ES-I3 (cell line): Measurements from ENCODE around the gene CD44.

Experiments used
- H3K36me3 ChIP-seq: 2 replicates; pipeline ENCODE4 v1.6.1; 2013; ENCODE audit warnings: mild to moderate bottlenecking, low read length, control low read depth, moderate library complexity; ENCODE audit not compliant: insufficient read depth
- H3K4me1 ChIP-seq: 2 replicates; pipeline ENCODE4 v1.6.1; 2013; ENCODE audit warnings: mild to moderate bottlenecking, control low read depth, low read length; ENCODE audit not compliant: insufficient read depth
- H3K9ac ChIP-seq: 2 replicates; pipeline ENCODE4 v1.6.1; 2013; ENCODE audit warnings: low read depth, mild to moderate bottlenecking, low read length, moderate library complexity
- H3K9me3 ChIP-seq: 2 replicates; pipeline ENCODE4 v1.6.1; 2013; ENCODE audit warnings: mild to moderate bottlenecking, low read length, moderate library complexity; ENCODE audit not compliant: control insufficient read depth, insufficient read depth

Gene CD44

GRCh38 chr11:35237860-35238715 lies 99.1 kb downstream of the CD44 start:
- no peak overlapping the region for H3K9ac ChIP-seq
- H3K9me3 ChIP-seq: peaks cover 2% of the 10 kb centered on the region; the same call in 1 of the 2 replicates
- H3K36me3 ChIP-seq: no peaks in the 10 kb centered on the region
- no peaks in the 10 kb centered on the region for H3K4me1 ChIP-seq

GRCh38 chr11:35238882-35239281 lies 99.9 kb downstream of the CD44 start:
- no peaks in the 10 kb centered on the region for H3K36me3 ChIP-seq
- no peak overlapping the region for H3K9ac ChIP-seq
- H3K4me1 ChIP-seq: no peaks in the 10 kb centered on the region
- peaks cover 2% of the 10 kb centered on the region; the same call in 1 of the 2 replicates for H3K9me3 ChIP-seq

- Histone ChIP-seq H3K9me3 (0 out of 2 replicates have a peak, but pooled peaks cover 2% of the 10 kb centered on the region), H3K9ac (no peak overlapping the region), H3K36me3 (no peaks in the 10 kb centered on the region), H3K4me1 (no peaks in the 10 kb centered on the region)
These were observed 100.6 kb downstream of the CD44 start for GRCh38 chr11:35239471-35240075.

GRCh38 chr11:35241083-35241482 lies 102.1 kb downstream of the CD44 start:
- Histone ChIP-seq H3K4me1 (no peaks in the 10 kb centered on the region), H3K36me3 (no peaks in the 10 kb centered on the region), H3K9me3 (no peaks in the 10 kb centered on the region), H3K9ac (no peak overlapping the region)

- H3K9ac ChIP-seq: no peak overlapping the region
- no peaks in the 10 kb centered on the region for H3K9me3 ChIP-seq
- no peaks in the 10 kb centered on the region for H3K4me1 ChIP-seq
- no peaks in the 10 kb centered on the region for H3K36me3 ChIP-seq
These were observed 102.6 kb downstream of the CD44 start for GRCh38 chr11:35241531-35241930.

GRCh38 chr11:35242412-35243242 lies 103.7 kb downstream of the CD44 start:
- no peaks in the 10 kb centered on the region for H3K36me3 ChIP-seq
- no peaks in the 10 kb centered on the region for H3K9me3 ChIP-seq

GRCh38 chr11:35243774-35244173 lies 104.8 kb downstream of the CD44 start:
- no peaks in the 10 kb centered on the region for H3K4me1 ChIP-seq
- H3K36me3 ChIP-seq: no peaks in the 10 kb centered on the region
- H3K9ac ChIP-seq: no peak overlapping the region
- no peaks in the 10 kb centered on the region for H3K9me3 ChIP-seq

More at GRCh38 chr11:35242412-35243242, 103.7 kb downstream of the CD44 start:
- no peaks in the 10 kb centered on the region for H3K4me1 ChIP-seq
- no peak overlapping the region for H3K9ac ChIP-seq

GRCh38 chr11:35245056-35245455 lies 106.1 kb downstream of the CD44 start:
- no peaks in the 10 kb centered on the region for H3K4me1 ChIP-seq

GRCh38 chr11:35245786-35246185 lies 106.8 kb downstream of the CD44 start:
- Histone ChIP-seq H3K9ac (no peak overlapping the region), H3K4me1 (no peaks in the 10 kb centered on the region), H3K36me3 (no peaks in the 10 kb centered on the region), H3K9me3 (no peaks in the 10 kb centered on the region)

More at GRCh38 chr11:35245056-35245455, 106.1 kb downstream of the CD44 start:
- Histone ChIP-seq H3K36me3 (no peaks in the 10 kb centered on the region), H3K9ac (no peak overlapping the region), H3K9me3 (no peaks in the 10 kb centered on the region)

GRCh38 chr11:35246745-35247144 lies 107.8 kb downstream of the CD44 start:
- Histone ChIP-seq H3K9ac (no peak overlapping the region), H3K36me3 (no peaks in the 10 kb centered on the region), H3K9me3 (no peaks in the 10 kb centered on the region), H3K4me1 (no peaks in the 10 kb centered on the region)

GRCh38 chr11:35247428-35247827 lies 108.5 kb downstream of the CD44 start:
- Histone ChIP-seq H3K9me3 (no peaks in the 10 kb centered on the region), H3K36me3 (no peaks in the 10 kb centered on the region), H3K9ac (no peak overlapping the region), H3K4me1 (no peaks in the 10 kb centered on the region)

GRCh38 chr11:35247863-35248262 lies 108.9 kb downstream of the CD44 start:
- no peaks in the 10 kb centered on the region for H3K4me1 ChIP-seq
- H3K36me3 ChIP-seq: no peaks in the 10 kb centered on the region
- H3K9me3 ChIP-seq: no peaks in the 10 kb centered on the region
- no peak overlapping the region for H3K9ac ChIP-seq

GRCh38 chr11:35248558-35249323 lies 109.8 kb downstream of the CD44 start:
- no peak overlapping the region for H3K9ac ChIP-seq
- H3K36me3 ChIP-seq: no peaks in the 10 kb centered on the region
- no peaks in the 10 kb centered on the region for H3K4me1 ChIP-seq
- no peaks in the 10 kb centered on the region for H3K9me3 ChIP-seq

- no peaks in the 10 kb centered on the region for H3K36me3 ChIP-seq
- no peak overlapping the region for H3K9ac ChIP-seq
- H3K4me1 ChIP-seq: no peaks in the 10 kb centered on the region
- no peaks in the 10 kb centered on the region for H3K9me3 ChIP-seq
These were observed 111.2 kb downstream of the CD44 start for GRCh38 chr11:35250192-35250591.
